Psoas muscle (tissue), 8 donors: Measurements from ENCODE around the gene MED15. TPM values are rescaled to one million over a fixed set of nuclear protein-coding genes. Genes with fewer than 3 reads are reported as not detected.

ENCODE experiments used
- ATAC-seq, 4 donors: fragments of 200-7000 bp; cut with Tn5 transposase; one replicate each; pipeline ENCODE4 v1.9.1; 2020; ENCODE audit warnings: moderate library complexity in 3 of 4, mild to moderate bottlenecking in 2 of 4
- DNase-seq, 2 donors: peaks; one replicate each; pipeline ENCODE4 v3.0.0-alpha.2; 2020
- H3K27ac ChIP-seq: fragments of 200-600 bp; one replicate; pipeline ENCODE4 v1.8.0; 2022
- H3K27me3 ChIP-seq, 3 donors: fragments of 200-600 bp in 1 of 3; one replicate each; pipeline versions ENCODE4 v1.6.1 to v1.8.0; 2013 to 2022; ENCODE audit warnings: low read length in 2 of 3, mild to moderate bottlenecking in 2 of 3, moderate library complexity in 1 of 3; ENCODE audit not compliant: insufficient read depth in 3 of 3
- H3K36me3 ChIP-seq, 2 donors: fragments of 200-600 bp in 1 of 2; one replicate each; pipeline versions ENCODE4 v1.6.1 to v1.8.0; 2013 to 2022; ENCODE audit warnings: low read depth in 1 of 2, mild to moderate bottlenecking in 1 of 2, moderate library complexity in 1 of 2; ENCODE audit not compliant: insufficient read depth in 1 of 2
- H3K4me1 ChIP-seq: fragments of 200-600 bp; one replicate; pipeline ENCODE4 v1.8.0; 2022
- H3K4me3 ChIP-seq: fragments of 200-600 bp; one replicate; pipeline ENCODE4 v1.8.0; 2022; ENCODE audit warnings: mild to moderate bottlenecking
- H3K9me3 ChIP-seq: fragments of 200-600 bp; one replicate; pipeline ENCODE4 v1.8.0; 2022
- CTCF ChIP-seq: fragments of 200-600 bp; IDR thresholded peaks from one replicate; pipeline ENCODE4 v1.8.0; 2022; ENCODE audit warnings: antibody characterized with exemption
- WGBS, 3 donors: extraction: QIAGEN DNeasy Blood & Tissue Kit; methylation state at CpG; one replicate each; pipeline versions ENCODE4 v1.1.6 to v1.1.7; 2013; 5-methylcytosine and 5-hydroxymethylcytosine counted together
- intact Hi-C, 2 donors: fragments of 100-400 bp; cut with DNase I; formaldehyde crosslinking; loops; one replicate each; pipeline versions ENCODE4 v1.11.0 to v1.14.2; 2022
- polyA plus RNA-seq, 3 donors: library from polyadenylated mRNA; stranded (reverse); fragments of 200-250 nt; gene quantifications; one replicate each; pipeline ENCODE4 v1.2.3, GENCODE V29; 2013
- total RNA-seq, 4 donors: library from RNA; stranded (reverse); fragmentation: NEBNext Ultra II Directional in 2 of 4; extraction: Animal tissue kit (Norgen Biotek cat#: 25700) in 2 of 4; gene quantifications; one replicate each; pipeline versions ENCODE4 v1.2.1 to v1.2.4, GENCODE V29; 2021 to 2023
- donor health status: healthy with polysubstance abuse.
- donor health status: DM: no; HTN: no; CAD: no; lungs with moderate emphysema.
- donor health status: Bipolar disorder and iron deficiency.
- donor health status: healthy.
- donor health status: DM: yes; HTN: yes; CAD: no.
- donor health status: DM: no; HTN: no; CAD: no.
- donor health status: DM: no; HTN: no; CAD: no.
- donor health status: DM: yes; HTN: yes; CAD: no.

MED15 gene
- total and polyA plus RNA-seq, 7 donors = 33.8 to 94.8 (median 59.7) TPM

- no peak for TF ChIP-seq CTCF
- Histone ChIP-seq H3K36me3 (peaks cover 0 to 74% of the 10 kb centered on the region in 2 donors), H3K27ac (no peak overlapping the region), H3K4me3 (no peak overlapping the region), H3K27me3 (no peaks in the 10 kb centered on the region), H3K4me1 (peaks cover 6% of the 10 kb centered on the region), H3K9me3 (no peaks in the 10 kb centered on the region)
- 81 to 98% (median 94%) methylated on average over 4 to 5 of the region's 5 CpGs for WGBS, 3 donors
- intact Hi-C loops = no loop called here
- ATAC-seq (no peak), DNase-seq (no peak)
Measured at GRCh38 chr22:20582171-20582511, 74.7 kb downstream of the MED15 start.

- ATAC-seq = no peak
- DNase-seq = no peak
- Histone ChIP-seq H3K9me3 (no peaks in the 10 kb centered on the region), H3K27me3 (no peaks in the 10 kb centered on the region), H3K4me1 (peaks cover 6% of the 10 kb centered on the region), H3K27ac (no peak overlapping the region), H3K36me3 (peaks cover 0 to 76% of the 10 kb centered on the region in 2 donors), H3K4me3 (no peak overlapping the region)
- intact Hi-C loops = no loop called here
- WGBS, 3 donors = 85 to 90% (median 86%) methylated on average over 26 to 33 of the region's 33 CpGs
- TF ChIP-seq CTCF = no peak
Measured at GRCh38 chr22:20582520-20583361, 75.3 kb downstream of the MED15 start.

GRCh38 chr22:20583471-20583922, 76.1 kb downstream of the MED15 start:
- peaks cover 0 to 69% of the 10 kb centered on the region in 2 donors for H3K36me3 ChIP-seq
- no peak overlapping the region for H3K4me3 ChIP-seq
- DNase-seq (no peak), ATAC-seq (no peak)
- peaks cover 4% of the 10 kb centered on the region for H3K4me1 ChIP-seq
- TF ChIP-seq CTCF = no peak
- H3K9me3 ChIP-seq = no peaks in the 10 kb centered on the region
- intact Hi-C loops = no loop called here
- H3K27me3 ChIP-seq = no peaks in the 10 kb centered on the region
- no peak overlapping the region for H3K27ac ChIP-seq
- WGBS, 3 donors = 71 to 79% (median 73%) methylated on average over 4 of the region's 4 CpGs

GRCh38 chr22:20584029-20584871, 76.8 kb downstream of the MED15 start:
- WGBS, 3 donors = 82 to 91% (median 89%) methylated on average over 12 of the region's 12 CpGs
- TF ChIP-seq CTCF = no peak
- no peak overlapping the region for H3K27ac ChIP-seq
- H3K9me3 ChIP-seq = no peaks in the 10 kb centered on the region
- no peak for ATAC-seq
- H3K4me3 ChIP-seq = no peak overlapping the region
- DNase-seq = no peak
- intact Hi-C loops = no loop called here
- H3K27me3 ChIP-seq = no peaks in the 10 kb centered on the region
- no peaks in the 10 kb centered on the region for H3K4me1 ChIP-seq
- H3K36me3 ChIP-seq = peaks cover 0 to 62% of the 10 kb centered on the region in 2 donors
